Stomach (tissue), 4 donors: ENCODE results near the gene EHD1.

ENCODE experiments used
- CTCF ChIP-seq, 7 experiments: fragments of 450-650 bp in 4 of 7; fragments of 200-600 bp in 3 of 7; sonication (generic) in 3 of 7; IDR thresholded peaks; one replicate each; pipeline ENCODE4 v1.5.1; 2016 to 2019; ENCODE audit warnings: antibody characterized with exemption in 7 of 7, control low read depth in 2 of 7, mild to moderate bottlenecking in 1 of 7
- POLR2AphosphoS5 ChIP-seq, 3 donors: sonication (generic); formaldehyde crosslinking; IDR thresholded peaks; one replicate each; pipeline ENCODE4 v1.6.1; 2016; ENCODE audit warnings: antibody characterized with exemption in 3 of 3

- TF ChIP-seq CTCF (IDR thresholded peaks at IDR 0.05) (no peak), POLR2AphosphoS5 (IDR thresholded peaks at IDR 0.05) (no peak)
These were observed 15.4 kb downstream of the EHD1 start for GRCh38 chr11:64862987-64863390.
